ENCODE results near the gene IL1RAPL1.

IL1RAPL1 gene

GRCh38 chrX:28586981-28587551 lies at the start of gene IL1RAPL1:
IL1RAPL1 (plus strand) TSS chrX:28587446.
- DNase-seq, result no peak

- no peak for DNase-seq
Observed at GRCh38 chrX:28542791-28543190, 44.5 kb upstream of the IL1RAPL1 start.

DNA sequence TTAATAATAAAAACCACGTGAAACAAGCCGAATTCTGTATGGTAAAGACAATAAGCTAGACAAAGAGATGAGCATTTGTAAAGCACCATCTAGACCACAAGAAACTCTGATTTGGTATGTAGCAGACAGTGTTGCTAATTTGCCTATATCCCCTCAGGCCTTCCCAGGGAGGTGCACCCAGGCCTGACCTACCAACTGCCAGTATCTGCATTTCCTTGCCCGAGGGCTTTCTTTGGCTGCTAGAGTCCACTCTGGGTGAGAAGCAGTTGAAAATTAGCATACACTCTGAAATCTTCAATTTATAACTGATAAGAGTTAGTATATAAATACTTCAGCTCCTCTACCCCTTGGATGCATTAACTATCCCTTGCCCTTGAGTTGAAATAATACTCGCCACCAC lies 37.4 kb upstream of the IL1RAPL1 start:
- no peak for DNase-seq

GRCh38 chrX:28550331-28550872 lies 36.8 kb upstream of the IL1RAPL1 start:
- no peak for DNase-seq

- no peak for DNase-seq
Observed at GRCh38 chrX:28552322-28552721, 34.9 kb upstream of the IL1RAPL1 start.

DNA sequence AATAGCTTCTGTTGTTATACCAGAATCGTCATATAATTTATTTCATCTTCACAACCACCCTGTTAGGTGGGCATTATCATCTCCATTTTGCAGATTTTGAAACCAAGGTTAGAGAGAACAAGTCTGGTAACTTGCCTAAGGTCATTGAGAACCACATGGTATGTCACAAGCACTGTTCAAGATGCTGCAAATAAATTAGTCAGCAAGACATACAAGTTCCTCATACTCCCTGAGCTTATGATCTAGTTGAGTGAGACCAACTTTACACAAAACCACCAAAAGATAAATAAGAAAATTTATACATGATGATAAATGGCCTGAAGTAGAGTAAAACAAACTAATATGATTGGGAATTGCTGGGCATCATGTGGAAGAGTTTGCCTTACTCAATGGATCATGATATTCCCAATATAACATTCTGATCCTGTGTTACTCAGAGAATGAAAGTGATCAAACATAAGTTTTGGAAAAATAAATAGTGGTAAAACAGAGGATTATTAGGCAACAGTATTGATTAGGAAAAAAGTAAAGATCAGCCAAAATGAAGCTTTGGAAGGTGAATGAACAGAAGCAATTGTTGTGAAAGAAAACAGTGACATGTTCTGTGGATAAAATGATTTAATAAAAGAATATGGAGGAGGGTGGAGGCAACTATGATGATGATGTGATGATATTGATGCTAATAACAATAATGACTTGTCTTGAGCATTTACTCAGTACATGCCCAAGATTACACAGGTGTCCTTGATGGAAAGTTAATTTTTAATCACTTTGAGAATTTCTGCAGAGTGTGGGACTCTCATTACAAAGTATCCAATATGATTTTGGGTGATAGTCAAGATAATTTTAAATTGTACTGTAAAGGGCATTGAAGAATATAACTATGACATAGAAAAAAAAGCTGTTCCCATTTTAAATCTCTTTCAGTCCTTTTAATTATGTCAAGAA lies 34.1 kb upstream of the IL1RAPL1 start:
- DNase-seq, result no peak

GRCh38 chrX:28576117-28576516 lies 11.1 kb upstream of the IL1RAPL1 start:
- DNase-seq, result no peak

DNA sequence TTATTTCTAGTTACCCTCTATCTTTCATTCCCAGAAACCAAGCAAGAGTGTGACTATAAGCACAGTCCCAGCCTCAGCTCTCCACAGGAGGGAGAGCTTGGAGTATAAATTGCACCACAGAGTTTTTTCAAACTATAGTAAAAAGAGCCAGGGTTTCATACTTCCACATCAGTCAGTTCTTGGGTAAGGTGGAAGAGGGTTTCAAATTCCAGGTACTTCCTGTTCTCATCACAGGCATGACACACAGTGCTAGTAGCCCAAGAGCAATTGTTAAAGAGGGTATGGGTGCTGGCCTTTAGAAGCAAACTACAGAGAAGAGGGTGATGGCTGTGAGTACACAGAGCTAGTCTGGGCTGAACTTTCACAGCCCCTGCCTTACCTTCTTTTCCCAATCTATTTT lies 5.7 kb upstream of the IL1RAPL1 start:
- DNase-seq, result no peak

DNA sequence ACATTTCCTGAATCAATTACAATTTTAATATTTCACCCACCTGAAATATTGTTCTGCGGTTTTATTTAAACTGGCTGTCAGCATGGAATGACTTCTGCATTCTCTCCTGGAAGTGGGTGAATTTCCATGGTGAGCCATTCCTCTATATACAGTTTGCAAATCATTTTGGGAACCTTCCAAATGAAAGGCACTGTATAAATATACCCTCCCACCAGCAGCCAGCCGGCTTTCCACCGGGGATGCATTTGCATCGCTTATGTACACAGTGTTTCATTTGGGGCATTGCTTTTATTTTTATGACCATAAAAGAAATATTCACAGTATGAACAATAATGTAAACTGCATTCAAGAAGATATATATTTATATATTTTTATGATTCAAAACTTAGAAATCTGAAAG lies 4.7 kb upstream of the IL1RAPL1 start:
- DNase-seq, result no peak

DNA sequence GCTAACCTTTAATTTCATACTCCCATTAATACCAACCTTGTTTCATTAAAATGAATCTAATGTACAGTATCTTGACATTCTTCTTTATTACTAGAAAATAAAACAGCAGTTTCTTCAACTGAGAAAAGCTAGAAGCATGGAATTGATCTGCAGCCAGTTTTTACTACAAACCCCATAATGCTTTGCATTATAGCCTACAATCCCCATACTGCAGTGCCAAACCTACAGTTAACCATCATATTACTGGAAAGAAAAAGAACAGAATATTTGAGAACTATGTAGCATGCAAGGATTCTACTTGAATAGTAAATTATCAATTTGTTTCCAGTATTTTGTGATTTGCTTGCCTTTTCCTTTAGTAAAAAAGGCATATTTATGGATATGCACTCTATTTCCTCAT lies 3.2 kb upstream of the IL1RAPL1 start:
- no peak for DNase-seq

DNA sequence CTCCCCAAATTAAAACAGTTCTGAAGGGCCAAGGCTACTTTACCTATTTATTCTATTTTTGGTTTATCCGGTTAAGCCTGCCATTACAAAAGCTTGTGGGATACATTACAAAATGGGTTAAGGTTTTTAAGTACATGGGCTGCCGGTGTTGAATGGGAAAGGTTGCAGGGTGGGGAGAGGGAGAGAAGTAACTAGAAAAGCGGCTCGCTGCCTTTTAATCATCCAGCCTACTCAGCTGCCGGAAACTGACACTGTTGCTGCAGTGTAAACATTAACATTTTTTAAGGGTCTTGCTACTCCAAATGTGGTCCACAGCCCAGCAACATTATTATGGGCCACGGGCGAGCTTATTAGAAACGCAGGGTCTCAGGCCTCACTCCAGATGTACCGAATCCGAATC lies 1.5 kb upstream of the IL1RAPL1 start:
- no peak for DNase-seq

DNA sequence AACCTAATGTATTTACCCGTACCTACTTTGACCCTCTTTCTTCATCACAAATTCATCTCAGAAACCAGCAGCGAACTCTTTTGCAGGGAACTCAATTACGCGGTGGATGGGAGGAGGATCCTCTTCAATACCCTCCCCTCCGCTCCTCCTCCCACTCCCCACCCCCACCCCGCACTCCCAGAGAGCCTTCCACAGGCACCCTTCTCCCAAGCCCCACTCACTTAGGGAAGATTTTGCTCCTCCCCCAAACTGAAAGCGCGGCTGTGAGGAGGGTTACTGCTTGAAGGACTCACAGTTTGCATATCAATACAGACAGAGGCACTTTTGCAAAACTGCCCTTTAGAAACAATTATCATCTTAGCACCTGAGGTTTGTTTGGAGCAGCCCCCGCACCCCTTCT lies 960 bp upstream of the IL1RAPL1 start:
- no peak for DNase-seq

DNA sequence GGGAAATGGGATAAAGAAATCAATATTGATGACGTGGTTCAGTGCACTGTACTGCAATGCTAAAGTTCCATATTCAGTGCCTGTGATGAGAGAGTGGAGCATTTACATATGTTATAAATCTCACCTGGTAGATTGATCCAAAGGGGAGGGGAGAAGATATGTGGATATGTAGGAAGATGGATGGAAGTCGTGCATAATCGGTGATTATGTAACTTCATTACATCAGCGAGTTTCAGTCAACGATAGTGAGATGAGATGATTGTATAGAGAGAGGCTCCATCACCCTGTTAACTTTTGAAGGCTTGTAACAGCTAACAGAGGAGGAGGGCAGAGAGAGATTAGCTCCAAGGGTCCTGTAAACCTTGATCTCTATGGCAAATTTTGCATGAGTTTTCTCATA lies 1.8 kb downstream of the IL1RAPL1 start:
- DNase-seq, result no peak

- DNase-seq, result no peak
Observed at GRCh38 chrX:28590396-28590795, 3.1 kb downstream of the IL1RAPL1 start.

DNA sequence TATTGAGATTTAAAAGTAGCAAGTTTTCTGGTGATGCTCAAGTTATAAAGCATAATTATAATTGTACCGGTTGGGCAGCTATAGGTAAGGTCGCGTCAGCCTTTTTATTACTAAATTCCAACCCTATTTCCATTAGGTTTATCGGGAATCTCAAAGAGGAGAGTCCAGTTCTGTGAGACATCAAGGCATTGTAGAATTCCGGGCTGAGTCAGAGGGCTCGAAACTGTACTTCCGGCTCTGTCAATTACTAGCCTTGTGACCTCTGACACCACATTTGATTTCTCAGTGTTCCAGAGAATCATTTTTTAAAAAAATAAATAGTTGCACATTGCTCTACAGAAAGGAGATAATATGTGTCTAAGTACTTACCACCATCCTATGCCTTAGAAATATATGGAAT lies 4.3 kb downstream of the IL1RAPL1 start:
- DNase-seq, result no peak

DNA sequence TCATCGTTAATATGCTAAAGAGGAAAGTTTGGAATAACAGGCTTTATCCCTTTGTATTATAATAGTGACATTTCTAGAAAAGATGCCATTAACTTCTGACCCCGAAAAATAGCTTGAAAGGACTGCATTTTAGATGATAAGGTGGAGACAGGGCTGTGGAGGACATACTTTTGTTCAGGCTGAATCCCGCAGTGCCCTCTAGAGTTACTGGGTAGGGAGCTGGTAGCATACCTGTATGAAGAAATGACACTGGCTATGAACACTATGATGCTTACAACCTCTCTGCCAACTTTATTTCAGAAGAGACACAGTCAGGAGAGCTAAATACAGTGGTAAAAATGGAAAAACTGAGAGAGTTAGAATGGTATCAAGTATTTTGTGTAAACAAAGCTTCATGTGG lies 8.1 kb downstream of the IL1RAPL1 start:
- DNase-seq, result no peak

GRCh38 chrX:28599957-28600356 lies 12.7 kb downstream of the IL1RAPL1 start:
- DNase-seq, result no peak

- DNase-seq, result no peak
Observed at GRCh38 chrX:28609003-28609402, 21.8 kb downstream of the IL1RAPL1 start.

- no peak for DNase-seq
Observed at GRCh38 chrX:28609917-28610613, 22.8 kb downstream of the IL1RAPL1 start.

GRCh38 chrX:28610746-28611145 lies 23.5 kb downstream of the IL1RAPL1 start:
- DNase-seq, result no peak

GRCh38 chrX:28613558-28613957 lies 26.3 kb downstream of the IL1RAPL1 start:
- DNase-seq, result no peak

DNA sequence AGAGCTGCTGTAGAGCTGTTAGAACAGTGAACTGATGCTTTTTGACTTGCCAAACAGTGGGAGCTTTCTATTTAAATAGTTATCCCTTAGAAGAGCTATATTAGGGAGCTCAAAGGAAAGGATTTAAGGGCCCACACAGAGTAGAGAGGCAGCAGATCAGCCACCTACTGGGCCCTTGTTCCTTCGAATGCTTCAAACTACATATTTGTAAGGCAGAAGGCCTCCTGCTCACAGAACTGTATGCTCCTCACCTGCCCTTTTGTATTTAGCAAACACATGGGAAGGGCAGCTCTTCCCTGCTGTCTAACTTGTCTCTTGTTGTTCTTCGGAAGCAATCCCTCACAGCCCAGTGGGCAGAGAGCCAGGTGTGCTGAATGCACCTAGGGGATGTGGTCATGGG lies 38.0 kb downstream of the IL1RAPL1 start:
- DNase-seq, result no peak

DNA sequence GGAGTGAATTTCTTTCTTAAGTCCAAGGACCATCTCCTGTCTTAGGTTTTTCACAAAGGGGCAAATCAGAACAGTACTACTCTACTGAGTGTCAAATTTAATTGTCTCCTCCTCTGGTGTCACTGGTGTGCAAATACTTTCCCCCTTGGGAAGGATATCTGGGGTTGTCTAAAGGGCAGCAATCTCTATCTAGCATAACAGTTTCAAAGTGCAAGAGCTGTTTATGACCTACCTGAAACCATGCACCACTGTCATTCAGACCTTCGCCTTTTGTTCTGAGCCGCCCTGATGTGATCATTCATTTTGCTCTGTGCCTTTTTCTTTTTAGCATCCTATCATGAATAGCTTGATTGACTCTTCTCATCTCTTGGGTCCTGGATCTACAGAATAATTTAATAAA lies 39.3 kb downstream of the IL1RAPL1 start:
- no peak for DNase-seq

DNA sequence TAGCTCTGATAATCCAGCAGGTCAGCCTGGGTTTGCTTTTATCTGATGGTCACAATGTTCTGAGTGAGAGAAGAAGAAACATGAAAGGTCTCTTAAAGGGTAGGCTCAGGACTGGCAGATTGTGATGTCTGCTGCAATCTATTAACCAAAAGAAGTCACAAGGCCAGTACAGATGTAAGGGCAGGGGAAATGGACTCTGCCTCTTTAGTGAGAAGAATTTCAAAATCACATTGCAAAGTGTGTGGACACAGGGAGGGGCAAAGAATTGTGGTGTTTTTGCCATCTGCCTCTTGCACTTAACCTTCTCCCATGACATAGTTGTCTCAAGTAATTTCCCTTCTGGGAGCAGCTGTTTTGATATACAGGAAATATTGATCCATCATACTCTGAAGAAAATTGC lies 40.9 kb downstream of the IL1RAPL1 start:
- DNase-seq, result no peak
